ENCODE measurements around the gene IL1RAPL1.

DNA sequence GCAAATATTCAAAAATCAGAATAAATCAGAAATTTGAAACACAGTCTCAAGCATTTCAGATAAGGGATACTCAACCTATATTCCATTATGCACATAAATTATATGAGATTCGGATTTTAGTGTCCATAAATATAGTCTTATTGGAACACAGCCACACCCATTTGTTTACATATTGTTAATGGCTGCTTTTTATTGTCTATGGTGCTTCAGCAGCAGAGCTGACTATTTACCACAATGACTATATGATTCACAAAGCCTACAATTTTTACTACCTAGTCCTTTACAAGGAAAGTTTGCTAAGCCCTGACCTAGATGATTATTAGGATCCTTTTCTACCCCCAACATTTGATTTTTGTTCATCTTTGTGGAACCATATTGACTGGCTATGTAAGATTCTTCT lies 63.9 kb downstream of the IL1RAPL1 start:
- TF ChIP-seq, protein P1, sequence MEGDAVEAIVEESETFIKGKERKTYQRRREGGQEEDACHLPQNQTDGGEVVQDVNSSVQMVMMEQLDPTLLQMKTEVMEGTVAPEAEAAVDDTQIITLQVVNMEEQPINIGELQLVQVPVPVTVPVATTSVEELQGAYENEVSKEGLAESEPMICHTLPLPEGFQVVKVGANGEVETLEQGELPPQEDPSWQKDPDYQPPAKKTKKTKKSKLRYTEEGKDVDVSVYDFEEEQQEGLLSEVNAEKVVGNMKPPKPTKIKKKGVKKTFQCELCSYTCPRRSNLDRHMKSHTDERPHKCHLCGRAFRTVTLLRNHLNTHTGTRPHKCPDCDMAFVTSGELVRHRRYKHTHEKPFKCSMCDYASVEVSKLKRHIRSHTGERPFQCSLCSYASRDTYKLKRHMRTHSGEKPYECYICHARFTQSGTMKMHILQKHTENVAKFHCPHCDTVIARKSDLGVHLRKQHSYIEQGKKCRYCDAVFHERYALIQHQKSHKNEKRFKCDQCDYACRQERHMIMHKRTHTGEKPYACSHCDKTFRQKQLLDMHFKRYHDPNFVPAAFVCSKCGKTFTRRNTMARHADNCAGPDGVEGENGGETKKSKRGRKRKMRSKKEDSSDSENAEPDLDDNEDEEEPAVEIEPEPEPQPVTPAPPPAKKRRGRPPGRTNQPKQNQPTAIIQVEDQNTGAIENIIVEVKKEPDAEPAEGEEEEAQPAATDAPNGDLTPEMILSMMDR (IDR thresholded peaks at IDR 0.05) = no peak
- TF ChIP-seq POLR2A (IDR thresholded peaks at IDR 0.05) = no peak

Data from tibial nerve (tissue), 3 donors.